ENCODE measurements around the gene MTG1. TPM values are rescaled to one million over a fixed set of nuclear protein-coding genes. Genes with fewer than 3 reads are reported as not detected.

Gene MTG1
- polyA plus RNA-seq, 3 donors, result 13.0 to 45.8 (median 17.1) TPM

DNA sequence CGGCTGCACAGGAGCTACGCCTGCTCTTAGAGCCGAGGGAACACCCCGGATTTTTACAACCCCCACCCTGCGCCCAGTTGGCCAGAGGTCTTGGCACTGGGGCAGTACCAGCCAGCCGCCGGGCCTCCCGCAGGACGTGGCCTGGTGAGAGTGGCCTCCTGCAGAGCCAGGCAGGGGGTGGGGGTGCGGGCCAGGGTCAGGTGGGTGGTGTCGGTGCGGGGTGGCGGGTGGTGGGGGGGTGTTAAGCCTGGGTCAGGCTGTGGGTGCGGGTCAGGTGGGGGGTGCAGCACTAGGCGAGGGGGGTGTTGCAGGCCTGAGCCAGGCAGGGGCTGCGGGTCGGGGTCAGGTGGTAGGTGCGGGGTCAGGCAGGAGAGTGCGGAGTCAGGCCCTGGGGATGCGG is 21.4 kb upstream of the MTG1 start:
- DNase-seq, result no peak
- Mint-ChIP-seq H3K4me1 (peaks cover 14% of the 10 kb centered on the region), H3K27ac (no peak overlapping the region), H3K27me3 (ENCODE audit: low read depth in 3 of 3) (peaks cover 0 to 9% (median 7%) of the 10 kb centered on the region in 3 donors), H3K36me3 (peaks cover 27 to 38% of the 10 kb centered on the region in 2 donors), H3K9me3 (no peaks in the 10 kb centered on the region), H3K4me3 (peak overlapping the region; percentile 46 to 47)
- H3K27ac ChIP-seq (ENCODE audit: low read depth in 1 of 2, low read length in 2 of 2), result no peak overlapping the region
- TF ChIP-seq, protein P1, sequence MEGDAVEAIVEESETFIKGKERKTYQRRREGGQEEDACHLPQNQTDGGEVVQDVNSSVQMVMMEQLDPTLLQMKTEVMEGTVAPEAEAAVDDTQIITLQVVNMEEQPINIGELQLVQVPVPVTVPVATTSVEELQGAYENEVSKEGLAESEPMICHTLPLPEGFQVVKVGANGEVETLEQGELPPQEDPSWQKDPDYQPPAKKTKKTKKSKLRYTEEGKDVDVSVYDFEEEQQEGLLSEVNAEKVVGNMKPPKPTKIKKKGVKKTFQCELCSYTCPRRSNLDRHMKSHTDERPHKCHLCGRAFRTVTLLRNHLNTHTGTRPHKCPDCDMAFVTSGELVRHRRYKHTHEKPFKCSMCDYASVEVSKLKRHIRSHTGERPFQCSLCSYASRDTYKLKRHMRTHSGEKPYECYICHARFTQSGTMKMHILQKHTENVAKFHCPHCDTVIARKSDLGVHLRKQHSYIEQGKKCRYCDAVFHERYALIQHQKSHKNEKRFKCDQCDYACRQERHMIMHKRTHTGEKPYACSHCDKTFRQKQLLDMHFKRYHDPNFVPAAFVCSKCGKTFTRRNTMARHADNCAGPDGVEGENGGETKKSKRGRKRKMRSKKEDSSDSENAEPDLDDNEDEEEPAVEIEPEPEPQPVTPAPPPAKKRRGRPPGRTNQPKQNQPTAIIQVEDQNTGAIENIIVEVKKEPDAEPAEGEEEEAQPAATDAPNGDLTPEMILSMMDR (IDR thresholded peaks at IDR 0.05), result no peak
- H3K36me3 ChIP-seq (replicated peaks in 1 of 2; ENCODE audit: control insufficient read depth in 1 of 2, insufficient read depth in 2 of 2, low read length in 2 of 2), result peaks cover 26 to 31% of the 10 kb centered on the region in 2 donors
- intact Hi-C loops (cut with micrococcal nuclease), result loop anchor here in 1 of 2 donors (10.0 kb wide), 1 partner anchor 1068 kb away; the partner anchor contains the start of gene STK32C
- H3K79me2 ChIP-seq (ENCODE audit: insufficient read depth, low read length), result peaks cover 5% of the 10 kb centered on the region
- no peak overlapping the region for H2AFZ ChIP-seq (ENCODE audit: insufficient read depth, low read depth, low read length, poor library complexity, severe bottlenecking)
- H3K4me3 ChIP-seq (replicated peaks in 1 of 3; ENCODE audit: low read depth in 2 of 3, low read length in 3 of 3), result peak overlapping the region in 2 of 3 experiments; percentile 53 to 80
- H3K4me2 ChIP-seq (replicated peaks; ENCODE audit: extremely low read depth, low read length, poor library complexity, severe bottlenecking), result peak overlapping the region; percentile 74
- H3K27me3 ChIP-seq (ENCODE audit: control insufficient read depth in 2 of 2, insufficient read depth in 2 of 2, low read length in 2 of 2), result peaks cover 0 to 2% of the 10 kb centered on the region in 2 donors
- H3K9ac ChIP-seq (ENCODE audit: insufficient read depth, low read length, poor library complexity, severe bottlenecking), result peak overlapping the region; percentile 32
- H3K9me3 ChIP-seq (replicated peaks in 1 of 2; ENCODE audit: control insufficient read depth in 1 of 2, insufficient read depth in 1 of 2, low read length in 2 of 2), result no peaks in the 10 kb centered on the region
- peaks cover 16 to 19% of the 10 kb centered on the region in 2 donors for H3K4me1 ChIP-seq (ENCODE audit: control insufficient read depth in 1 of 2, insufficient read depth in 2 of 2, low read length in 2 of 2)
- H4K20me1 ChIP-seq (ENCODE audit: insufficient read depth, low read length), result no peaks in the 10 kb centered on the region
- 81% methylated on average over 5 of the region's 20 CpGs for WGBS (ENCODE audit: insufficient coverage)

DNA sequence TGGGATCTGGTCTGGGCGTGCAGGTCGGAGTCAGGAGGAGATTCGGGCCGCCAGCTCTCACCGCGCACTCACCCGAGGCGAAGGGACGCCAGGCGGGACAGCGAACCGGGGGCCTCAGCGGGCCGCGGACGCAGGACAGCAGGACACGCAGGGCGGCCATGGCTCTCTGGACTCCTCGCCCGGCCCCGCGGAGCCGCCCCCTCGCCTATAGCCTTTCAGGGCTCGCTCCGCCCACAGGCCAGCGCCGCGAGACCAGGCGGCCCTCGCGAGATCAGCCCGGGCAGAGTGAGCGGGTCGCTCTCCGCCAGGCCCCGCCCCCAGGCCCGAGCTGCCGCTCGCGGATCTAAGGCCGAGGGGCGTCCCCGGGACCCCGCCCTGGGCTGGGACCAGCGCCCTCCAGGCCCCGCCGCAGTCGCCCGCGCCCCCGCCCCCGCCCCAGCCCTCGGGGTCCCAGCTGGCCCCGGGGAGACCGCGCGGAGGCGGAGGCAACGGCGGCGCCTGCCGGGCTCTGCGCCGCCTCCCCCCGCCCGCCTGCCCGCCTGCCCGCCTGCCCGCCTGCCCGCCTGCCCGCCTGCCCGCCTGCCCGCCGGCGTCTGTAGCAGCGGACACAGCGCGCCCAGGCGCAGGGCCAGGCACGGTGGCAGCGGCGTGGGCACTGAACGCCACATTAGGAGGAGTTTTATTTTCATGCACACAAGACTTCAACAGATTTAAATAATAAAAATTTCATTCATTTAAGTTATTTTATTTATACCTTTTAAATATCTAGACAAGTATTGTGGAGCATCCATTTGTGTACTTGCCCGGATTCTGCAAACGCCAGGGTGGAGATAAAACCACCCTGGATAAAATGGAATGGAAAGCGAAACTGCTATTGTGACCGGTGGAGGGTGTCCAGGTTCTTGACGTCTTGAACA is 20.5 kb upstream of the MTG1 start, which contains the start of gene ECHS1:
Gene ECHS1, minus strand, starts transcription at position 181 of the 917 bp plus-strand sequence. Its CDS starts 21 bp downstream, at position 160.
- Histone ChIP-seq H3K27me3 (ENCODE audit: control insufficient read depth in 2 of 2, insufficient read depth in 2 of 2, low read length in 2 of 2) (peaks cover 0 to 2% of the 10 kb centered on the region in 2 donors), H4K20me1 (ENCODE audit: insufficient read depth, low read length) (no peaks in the 10 kb centered on the region), H3K4me2 (replicated peaks; ENCODE audit: extremely low read depth, low read length, poor library complexity, severe bottlenecking) (peak within 1 kb of the TSS; percentile 74), H3K27ac (ENCODE audit: low read depth in 1 of 2, low read length in 2 of 2) (peak within 1 kb of the TSS; percentile 74 to 79), H2AFZ (ENCODE audit: insufficient read depth, low read depth, low read length, poor library complexity, severe bottlenecking) (peak within 1 kb of the TSS; percentile 80), H3K9me3 (replicated peaks in 1 of 2; ENCODE audit: control insufficient read depth in 1 of 2, insufficient read depth in 1 of 2, low read length in 2 of 2) (no peaks in the 10 kb centered on the region), H3K79me2 (ENCODE audit: insufficient read depth, low read length) (peaks cover 5% of the 10 kb centered on the region), H3K4me1 (ENCODE audit: control insufficient read depth in 1 of 2, insufficient read depth in 2 of 2, low read length in 2 of 2) (peaks cover 25 to 29% of the 10 kb centered on the region in 2 donors), H3K4me3 (replicated peaks in 1 of 3; ENCODE audit: low read depth in 2 of 3, low read length in 3 of 3) (peak within 1 kb of the TSS; percentile 53 to 80 (median 77)), H3K9ac (ENCODE audit: insufficient read depth, low read length, poor library complexity, severe bottlenecking) (peak within 1 kb of the TSS; percentile 70), H3K36me3 (replicated peaks in 1 of 2; ENCODE audit: control insufficient read depth in 1 of 2, insufficient read depth in 2 of 2, low read length in 2 of 2) (peaks cover 21 to 25% of the 10 kb centered on the region in 2 donors)
- Mint-ChIP-seq H3K9me3 (no peaks in the 10 kb centered on the region), H3K4me3 (peak within 1 kb of the TSS; percentile 84 to 92), H3K27ac (peak within 1 kb of the TSS; percentile 81 to 91 (median 87)), H3K36me3 (peaks cover 22 to 31% of the 10 kb centered on the region in 2 donors), H3K4me1 (peaks cover 18% of the 10 kb centered on the region), H3K27me3 (ENCODE audit: low read depth in 3 of 3) (peaks cover 0 to 12% (median 10%) of the 10 kb centered on the region in 3 donors)
- intact Hi-C loops (cut with micrococcal nuclease), result loop anchor here in 1 of 2 donors (10.0 kb wide), 1 partner anchor 1069 kb away; the partner anchor contains the start of gene STK32C
- peak; percentile 87 to 93 (median 90) for DNase-seq
- TF ChIP-seq, protein P1 (IDR thresholded peaks at IDR 0.05), result no peak
- under 1% methylated on average over 81 of the region's 89 CpGs for WGBS (ENCODE audit: insufficient coverage)

Measured in CD14-positive monocyte (primary cell).